ENCODE measurements around the gene ATF2. TPM values are rescaled to one million over a fixed set of nuclear protein-coding genes. Genes with fewer than 3 reads are reported as not detected.
A peak's percentile ranks its signal among the peaks of the same experiment; 100 is the strongest.
"Not testable (repeated sequence)": the region's sequence is repeated elsewhere in the genome, so short reads cannot be mapped to it uniquely, and the experiment has no call there.

ATF2 gene
- total and polyA plus RNA-seq, 2 donors from 2014 or later = 14.1 to 55.6 TPM

DNA sequence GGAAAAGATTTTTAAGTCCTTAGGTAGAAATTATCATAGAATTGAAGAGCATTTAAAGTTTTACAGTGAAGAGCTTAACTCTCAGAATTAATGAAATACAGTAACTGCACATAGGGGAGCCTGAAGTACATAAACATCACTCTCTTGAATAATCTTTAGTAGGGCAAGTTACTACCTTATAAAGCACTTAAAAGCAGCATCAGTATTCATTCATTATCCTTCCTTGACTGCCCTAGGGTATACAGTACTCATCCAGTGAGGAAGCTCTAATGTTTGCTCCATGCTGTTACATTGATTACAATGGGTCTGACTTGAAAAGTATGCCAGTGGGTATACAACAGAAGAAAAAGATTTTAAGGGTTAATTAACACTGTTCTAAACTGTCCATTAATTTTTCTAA is 66.5 kb downstream of the ATF2 start:
- FAIRE-seq = no peak

DNA sequence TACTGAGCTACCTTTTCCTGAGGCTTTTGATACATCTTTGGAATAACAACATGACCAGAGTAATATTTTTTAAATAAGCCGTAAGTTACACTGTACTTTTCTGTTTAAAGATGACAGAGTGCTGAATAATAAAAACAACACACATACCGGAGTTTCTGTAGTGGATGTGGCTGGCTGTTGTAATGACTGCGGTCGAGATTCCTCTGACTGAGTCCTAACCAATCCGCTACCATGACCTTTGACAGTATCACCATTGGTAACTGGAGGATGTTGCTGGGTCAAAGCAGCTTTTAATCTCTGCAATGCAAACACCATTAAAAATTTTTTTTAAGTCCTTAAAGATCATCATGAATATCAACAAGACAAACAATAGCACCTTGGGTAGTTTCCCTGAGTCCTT is 70.7 kb downstream of the ATF2 start:
- Histone ChIP-seq H3K27ac (ENCODE audit: low read depth in 2 of 2, low read length in 2 of 2) (no peak overlapping the region), H3K4me3 (ENCODE audit: low read length in 3 of 3) (no peak overlapping the region), H3K27me3 (ENCODE audit: control insufficient read depth, insufficient read depth, low read length) (no peaks in the 10 kb centered on the region), H3K9me3 (ENCODE audit: control insufficient read depth in 2 of 3, insufficient read depth in 1 of 3, low read length in 3 of 3) (no peaks in the 10 kb centered on the region), H3K9ac (ENCODE audit: low read length in 3 of 3) (no peak overlapping the region), H3K4me1 (ENCODE audit: control insufficient read depth in 2 of 3, insufficient read depth in 2 of 3, low read depth in 1 of 3, low read length in 3 of 3) (no peaks in the 10 kb centered on the region), H3K36me3 (ENCODE audit: control insufficient read depth in 2 of 3, insufficient read depth in 3 of 3, low read length in 3 of 3) (peaks cover 2 to 8% (median 4%) of the 10 kb centered on the region in 3 donors)
- intact Hi-C loops (cut with DNase I) = no loop called here
- TF ChIP-seq, protein P1, sequence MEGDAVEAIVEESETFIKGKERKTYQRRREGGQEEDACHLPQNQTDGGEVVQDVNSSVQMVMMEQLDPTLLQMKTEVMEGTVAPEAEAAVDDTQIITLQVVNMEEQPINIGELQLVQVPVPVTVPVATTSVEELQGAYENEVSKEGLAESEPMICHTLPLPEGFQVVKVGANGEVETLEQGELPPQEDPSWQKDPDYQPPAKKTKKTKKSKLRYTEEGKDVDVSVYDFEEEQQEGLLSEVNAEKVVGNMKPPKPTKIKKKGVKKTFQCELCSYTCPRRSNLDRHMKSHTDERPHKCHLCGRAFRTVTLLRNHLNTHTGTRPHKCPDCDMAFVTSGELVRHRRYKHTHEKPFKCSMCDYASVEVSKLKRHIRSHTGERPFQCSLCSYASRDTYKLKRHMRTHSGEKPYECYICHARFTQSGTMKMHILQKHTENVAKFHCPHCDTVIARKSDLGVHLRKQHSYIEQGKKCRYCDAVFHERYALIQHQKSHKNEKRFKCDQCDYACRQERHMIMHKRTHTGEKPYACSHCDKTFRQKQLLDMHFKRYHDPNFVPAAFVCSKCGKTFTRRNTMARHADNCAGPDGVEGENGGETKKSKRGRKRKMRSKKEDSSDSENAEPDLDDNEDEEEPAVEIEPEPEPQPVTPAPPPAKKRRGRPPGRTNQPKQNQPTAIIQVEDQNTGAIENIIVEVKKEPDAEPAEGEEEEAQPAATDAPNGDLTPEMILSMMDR (IDR thresholded peaks at IDR 0.05; ENCODE audit: borderline replicate concordance, extremely low read depth, insufficient read depth) = no peak
- DNase-seq = no peak
- no peak for FAIRE-seq

More for the DNA sequence above, 66.5 kb downstream of the ATF2 start:
- no peak overlapping the region for H3K9ac ChIP-seq (ENCODE audit: low read length in 3 of 3)
- no peaks in the 10 kb centered on the region for H3K4me1 ChIP-seq (ENCODE audit: control insufficient read depth in 2 of 3, insufficient read depth in 2 of 3, low read depth in 1 of 3, low read length in 3 of 3)
- no peak overlapping the region for H3K4me3 ChIP-seq (ENCODE audit: low read length in 3 of 3)
- TF ChIP-seq, protein P1 (IDR thresholded peaks at IDR 0.05; ENCODE audit: borderline replicate concordance, extremely low read depth, insufficient read depth) = no peak
- peaks cover 0 to 8% (median 2%) of the 10 kb centered on the region in 3 donors for H3K36me3 ChIP-seq (ENCODE audit: control insufficient read depth in 2 of 3, insufficient read depth in 3 of 3, low read length in 3 of 3)
- H3K27ac ChIP-seq (ENCODE audit: low read depth in 2 of 2, low read length in 2 of 2) = no peak overlapping the region
- DNase-seq = no peak
- intact Hi-C loops (cut with DNase I) = no loop called here
- H3K27me3 ChIP-seq (ENCODE audit: control insufficient read depth, insufficient read depth, low read length) = no peaks in the 10 kb centered on the region
- H3K9me3 ChIP-seq (ENCODE audit: control insufficient read depth in 2 of 3, insufficient read depth in 1 of 3, low read length in 3 of 3) = no peaks in the 10 kb centered on the region

DNA sequence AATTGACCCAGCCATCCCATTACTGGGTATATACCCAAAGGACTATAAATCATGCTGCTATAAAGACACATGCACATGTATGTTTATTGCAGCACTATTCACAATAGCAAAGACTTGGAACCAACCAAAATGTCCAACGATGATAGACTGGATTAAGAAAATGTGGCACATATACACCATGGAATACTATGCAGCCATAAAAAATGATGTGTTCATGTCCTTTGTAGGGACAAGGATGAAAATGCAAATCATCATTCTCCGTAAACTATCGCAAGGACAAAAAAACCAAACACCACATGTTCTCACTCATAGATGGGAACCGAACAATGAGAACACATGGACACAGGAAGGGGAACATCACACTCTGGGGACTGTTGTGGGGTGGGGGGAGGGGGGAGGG is 83.9 kb downstream of the ATF2 start:
- H3K9ac ChIP-seq (ENCODE audit: low read length in 3 of 3); H3K27ac ChIP-seq (ENCODE audit: low read depth in 2 of 2, low read length in 2 of 2); FAIRE-seq; H3K4me1 ChIP-seq (ENCODE audit: control insufficient read depth in 2 of 3, insufficient read depth in 2 of 3, low read depth in 1 of 3, low read length in 3 of 3); intact Hi-C loops (cut with DNase I); DNase-seq; H3K9me3 ChIP-seq (ENCODE audit: control insufficient read depth in 2 of 3, insufficient read depth in 1 of 3, low read length in 3 of 3); H3K4me3 ChIP-seq (ENCODE audit: low read length in 3 of 3); H3K27me3 ChIP-seq (ENCODE audit: control insufficient read depth, insufficient read depth, low read length): not testable (repeated sequence)
- H3K36me3 ChIP-seq (ENCODE audit: control insufficient read depth in 2 of 3, insufficient read depth in 3 of 3, low read length in 3 of 3) = peaks cover 0 to 16% (median 4%) of the 10 kb centered on the region in 3 donors

DNA sequence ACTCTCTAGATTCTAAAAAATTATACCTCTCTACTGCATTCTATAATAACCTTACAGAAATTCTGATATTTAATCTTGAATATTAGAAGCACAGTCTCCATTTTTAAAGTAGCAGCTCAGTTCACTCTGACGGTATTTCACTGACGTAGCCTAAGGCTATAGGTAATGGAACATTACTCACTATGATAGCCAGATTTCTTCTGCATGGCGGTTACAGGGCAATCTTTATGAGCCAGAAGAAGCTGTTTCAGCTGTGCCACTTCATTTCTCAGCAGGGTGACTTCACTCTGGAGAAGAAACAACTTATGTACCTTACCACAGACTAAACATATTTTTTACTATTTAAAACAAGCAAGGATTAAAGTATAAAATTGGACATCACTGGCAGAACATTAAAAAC is 87.5 kb downstream of the ATF2 start:
- no peak overlapping the region for H3K9ac ChIP-seq (ENCODE audit: low read length in 3 of 3)
- no peaks in the 10 kb centered on the region for H3K27me3 ChIP-seq (ENCODE audit: control insufficient read depth, insufficient read depth, low read length)
- no peak overlapping the region for H3K4me3 ChIP-seq (ENCODE audit: low read length in 3 of 3)
- TF ChIP-seq, protein P1 (IDR thresholded peaks at IDR 0.05; ENCODE audit: borderline replicate concordance, extremely low read depth, insufficient read depth) = no peak
- DNase-seq (peak in 1 of 5 donors; percentile 34), FAIRE-seq (no peak)
- H3K36me3 ChIP-seq (ENCODE audit: control insufficient read depth in 2 of 3, insufficient read depth in 3 of 3, low read length in 3 of 3) = peaks cover 0 to 21% (median 8%) of the 10 kb centered on the region in 3 donors
- intact Hi-C loops (cut with DNase I) = no loop called here
- H3K27ac ChIP-seq (ENCODE audit: low read depth in 2 of 2, low read length in 2 of 2) = no peak overlapping the region
- no peaks in the 10 kb centered on the region for H3K9me3 ChIP-seq (ENCODE audit: control insufficient read depth in 2 of 3, insufficient read depth in 1 of 3, low read length in 3 of 3)
- H3K4me1 ChIP-seq (ENCODE audit: control insufficient read depth in 2 of 3, insufficient read depth in 2 of 3, low read depth in 1 of 3, low read length in 3 of 3) = no peaks in the 10 kb centered on the region

All from kidney (tissue), 14 donors.